ENCODE data around the gene RTN1. TPM values are rescaled to one million over a fixed set of nuclear protein-coding genes. Genes with fewer than 3 reads are reported as not detected.

The RTN1 gene
- total RNA-seq, 2 donors from 2014 or later = 8.6 to 11.2 TPM

DNA sequence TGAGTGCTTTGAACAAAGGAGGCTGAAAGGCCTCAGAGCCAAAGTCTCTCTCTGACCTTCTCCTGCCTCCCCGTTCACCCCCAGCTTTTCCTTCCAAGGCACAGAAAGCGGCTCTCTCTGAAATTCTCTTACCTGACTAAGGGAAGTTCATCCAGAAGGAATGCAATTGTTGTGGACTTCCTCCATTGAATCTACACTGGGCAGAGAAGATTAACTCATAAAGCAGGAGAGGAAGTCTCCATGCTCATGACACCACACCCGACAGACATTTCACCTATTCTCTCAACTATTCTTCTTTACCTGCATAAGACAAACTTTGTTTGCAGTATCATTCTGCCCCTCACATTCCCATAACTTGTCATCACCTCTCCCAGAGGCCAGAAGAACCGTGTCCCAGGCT lies 164.7 kb downstream of the RTN1 start:
- no peaks in the 10 kb centered on the region for H3K36me3 ChIP-seq (replicated peaks in 1 of 2; ENCODE audit: insufficient read depth in 1 of 2, low read depth in 2 of 2)
- TF ChIP-seq POLR2A (IDR thresholded peaks at IDR 0.05) = no peak
- TF ChIP-seq, protein P1, sequence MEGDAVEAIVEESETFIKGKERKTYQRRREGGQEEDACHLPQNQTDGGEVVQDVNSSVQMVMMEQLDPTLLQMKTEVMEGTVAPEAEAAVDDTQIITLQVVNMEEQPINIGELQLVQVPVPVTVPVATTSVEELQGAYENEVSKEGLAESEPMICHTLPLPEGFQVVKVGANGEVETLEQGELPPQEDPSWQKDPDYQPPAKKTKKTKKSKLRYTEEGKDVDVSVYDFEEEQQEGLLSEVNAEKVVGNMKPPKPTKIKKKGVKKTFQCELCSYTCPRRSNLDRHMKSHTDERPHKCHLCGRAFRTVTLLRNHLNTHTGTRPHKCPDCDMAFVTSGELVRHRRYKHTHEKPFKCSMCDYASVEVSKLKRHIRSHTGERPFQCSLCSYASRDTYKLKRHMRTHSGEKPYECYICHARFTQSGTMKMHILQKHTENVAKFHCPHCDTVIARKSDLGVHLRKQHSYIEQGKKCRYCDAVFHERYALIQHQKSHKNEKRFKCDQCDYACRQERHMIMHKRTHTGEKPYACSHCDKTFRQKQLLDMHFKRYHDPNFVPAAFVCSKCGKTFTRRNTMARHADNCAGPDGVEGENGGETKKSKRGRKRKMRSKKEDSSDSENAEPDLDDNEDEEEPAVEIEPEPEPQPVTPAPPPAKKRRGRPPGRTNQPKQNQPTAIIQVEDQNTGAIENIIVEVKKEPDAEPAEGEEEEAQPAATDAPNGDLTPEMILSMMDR (IDR thresholded peaks at IDR 0.05) = no peak
- H3K4me3 ChIP-seq = no peak overlapping the region
- no peak for ATAC-seq
- no peaks in the 10 kb centered on the region for H3K4me1 ChIP-seq
- intact Hi-C loops (cut with DNase I) = no loop called here
- DNase-seq = no peak
- H3K27ac ChIP-seq = no peak overlapping the region
- 57 to 60% methylated on average over 4 of the region's 4 CpGs for whole genome bisulfite sequencing, 2 donors
- peaks cover 0 to 6% (median 0%) of the 10 kb centered on the region in 3 donors for H3K9me3 ChIP-seq
- no peaks in the 10 kb centered on the region for H3K27me3 ChIP-seq

DNA sequence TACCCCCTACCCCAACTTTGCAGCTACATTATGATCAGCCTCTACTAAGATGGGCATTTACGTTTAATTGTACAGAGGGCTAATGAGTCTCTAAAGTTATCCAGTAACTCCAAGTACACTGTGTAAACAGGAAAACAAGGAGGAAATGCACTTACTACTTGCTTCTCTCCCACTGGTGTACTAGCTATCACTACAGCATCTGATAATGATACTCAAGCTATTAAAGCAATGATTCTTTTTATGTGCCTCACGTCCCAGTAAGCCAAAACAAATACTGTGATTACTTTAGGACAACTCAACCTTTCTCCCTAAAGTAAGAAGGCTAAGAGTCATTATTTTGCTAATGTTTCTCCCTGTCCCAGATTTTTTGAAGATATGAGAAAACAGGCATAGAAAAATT lies 165.3 kb downstream of the RTN1 start:
- no peaks in the 10 kb centered on the region for H3K27me3 ChIP-seq
- H3K36me3 ChIP-seq (replicated peaks in 1 of 2; ENCODE audit: insufficient read depth in 1 of 2, low read depth in 2 of 2) = no peaks in the 10 kb centered on the region
- ATAC-seq (no peak), DNase-seq (no peak)
- intact Hi-C loops (cut with DNase I) = no loop called here
- H3K9me3 ChIP-seq = peaks cover 0 to 6% (median 0%) of the 10 kb centered on the region in 3 donors
- H3K4me3 ChIP-seq = no peak overlapping the region
- 17 to 19% methylated on average over 2 of the region's 2 CpGs for WGBS, 2 donors
- no peak for TF ChIP-seq POLR2A (IDR thresholded peaks at IDR 0.05)
- TF ChIP-seq, protein P1 (IDR thresholded peaks at IDR 0.05) = no peak
- H3K27ac ChIP-seq = no peak overlapping the region
- no peaks in the 10 kb centered on the region for H3K4me1 ChIP-seq

DNA sequence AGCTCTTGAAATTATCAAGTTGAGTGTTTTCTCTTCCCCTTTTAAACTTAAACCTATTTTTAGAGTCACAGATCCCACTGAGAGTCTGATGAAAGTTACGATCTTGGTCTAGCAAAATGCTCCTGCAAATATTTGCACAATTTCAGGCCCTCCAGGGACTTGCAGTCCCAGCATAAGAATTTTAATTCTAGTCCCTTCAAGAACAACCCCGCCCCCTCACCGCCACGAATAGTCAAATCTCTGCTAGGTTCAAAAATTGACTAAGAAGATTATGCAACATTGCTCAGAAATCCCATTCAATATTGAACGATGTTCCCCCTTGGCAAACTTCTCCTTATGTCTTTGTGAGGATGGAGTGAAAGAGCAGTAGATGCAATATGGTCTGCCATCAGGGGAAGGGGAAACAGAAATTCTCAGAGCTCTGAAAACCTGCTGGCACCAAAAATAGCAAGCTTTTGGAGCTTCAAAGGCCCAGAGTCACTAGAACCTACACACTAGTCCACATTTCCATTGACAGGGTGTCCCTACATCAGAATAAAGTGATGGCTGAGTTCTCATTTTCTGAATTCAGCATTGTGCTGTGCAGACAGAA lies 166.4 kb downstream of the RTN1 start:
- intact Hi-C loops (cut with DNase I) = no loop called here
- ATAC-seq = no peak

DNA sequence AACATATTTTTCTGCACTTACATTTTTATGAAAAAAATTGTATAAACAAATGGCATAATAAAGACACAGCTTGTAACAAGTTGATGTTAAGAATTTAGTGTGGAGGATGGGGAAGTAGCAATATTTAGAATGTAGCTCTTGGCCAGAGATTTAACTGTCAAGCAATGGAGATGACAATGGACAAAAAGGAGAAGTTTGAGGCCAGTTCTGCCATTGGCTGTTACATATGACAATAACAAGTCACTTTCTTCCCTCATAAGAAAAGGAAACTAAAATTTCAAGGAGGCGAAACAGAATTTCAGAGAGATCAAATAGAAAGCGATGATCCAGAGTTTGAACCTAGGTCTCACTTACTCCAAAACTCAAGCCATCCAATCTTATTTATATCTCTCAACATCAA lies 171.1 kb downstream of the RTN1 start:
- Histone ChIP-seq H3K27ac (no peak overlapping the region), H3K27me3 (no peaks in the 10 kb centered on the region), H3K36me3 (replicated peaks in 1 of 2; ENCODE audit: insufficient read depth in 1 of 2, low read depth in 2 of 2) (no peaks in the 10 kb centered on the region), H3K4me1 (no peaks in the 10 kb centered on the region), H3K9me3 (peaks cover 0 to 6% (median 0%) of the 10 kb centered on the region in 3 donors), H3K4me3 (no peak overlapping the region)
- no peak for ATAC-seq
- no peak for DNase-seq
- intact Hi-C loops (cut with DNase I) = no loop called here
- TF ChIP-seq, protein P1 (IDR thresholded peaks at IDR 0.05) = no peak
- TF ChIP-seq POLR2A (IDR thresholded peaks at IDR 0.05) = no peak
- 91 to 96% methylated on average over 2 of the region's 2 CpGs for WGBS, 2 donors

More for the DNA sequence above, 166.4 kb downstream of the RTN1 start:
- Histone ChIP-seq H3K36me3 (replicated peaks in 1 of 2; ENCODE audit: insufficient read depth in 1 of 2, low read depth in 2 of 2) (no peaks in the 10 kb centered on the region), H3K27ac (no peak overlapping the region), H3K27me3 (no peaks in the 10 kb centered on the region), H3K4me1 (no peaks in the 10 kb centered on the region), H3K4me3 (no peak overlapping the region), H3K9me3 (peaks cover 0 to 6% (median 0%) of the 10 kb centered on the region in 3 donors)
- no peak for DNase-seq
- TF ChIP-seq, protein P1 (IDR thresholded peaks at IDR 0.05) = no peak
- no peak for TF ChIP-seq POLR2A (IDR thresholded peaks at IDR 0.05)
- 38 to 69% methylated on average over 5 of the region's 5 CpGs for WGBS, 2 donors

DNA sequence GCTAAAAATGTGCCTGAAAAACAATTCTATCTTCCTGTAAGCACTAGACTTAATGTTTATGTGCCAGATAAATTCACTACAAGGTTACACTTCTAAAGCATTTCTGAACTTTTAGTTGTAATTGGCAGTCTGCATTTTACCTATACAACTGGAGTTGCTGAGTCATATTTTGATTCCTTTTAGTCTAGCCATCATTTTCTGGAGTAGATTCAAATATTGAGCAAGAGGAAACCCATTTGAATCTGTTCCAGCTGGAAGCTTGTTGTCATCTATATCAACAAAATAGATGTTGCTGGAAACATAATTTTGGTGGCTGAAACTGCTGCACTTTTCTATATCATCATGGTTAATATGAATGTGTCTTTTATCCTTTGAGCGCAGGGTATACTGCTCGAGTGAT lies 171.8 kb downstream of the RTN1 start:
- Histone ChIP-seq H3K4me1 (no peaks in the 10 kb centered on the region), H3K36me3 (replicated peaks in 1 of 2; ENCODE audit: insufficient read depth in 1 of 2, low read depth in 2 of 2) (no peaks in the 10 kb centered on the region), H3K9me3 (peaks cover 0 to 6% (median 0%) of the 10 kb centered on the region in 3 donors), H3K4me3 (no peak overlapping the region), H3K27me3 (no peaks in the 10 kb centered on the region), H3K27ac (no peak overlapping the region)
- 90 to 95% methylated on average over 2 of the region's 2 CpGs for WGBS, 2 donors
- TF ChIP-seq POLR2A (IDR thresholded peaks at IDR 0.05) = no peak
- TF ChIP-seq, protein P1 (IDR thresholded peaks at IDR 0.05) = no peak
- intact Hi-C loops (cut with DNase I) = no loop called here
- DNase-seq (no peak), ATAC-seq (no peak)
